Muscle of arm (tissue), 12 donors: ENCODE measurements around the gene PDZRN4. TPM values are rescaled to one million over a fixed set of nuclear protein-coding genes. Genes with fewer than 3 reads are reported as not detected.
"Not testable (repeated sequence)": the region's sequence is repeated elsewhere in the genome, so short reads cannot be mapped to it uniquely, and the experiment has no call there.

Source experiments
- DNase-seq: peaks from one replicate; pipeline ENCODE4 v3.0.0-alpha.2; 2013
- polyA plus RNA-seq, 12 donors: library from polyadenylated mRNA; unstranded; fragments of 120-200 nt; gene quantifications; one replicate each; pipeline ENCODE4 v1.2.1, GENCODE V29; 2013; ENCODE audit not compliant: insufficient read length in 12 of 12

The PDZRN4 gene
- polyA plus RNA-seq, 12 donors = 1.1 to 5.2 (median 2.7) TPM; not detected in 2

GRCh38 chr12:41213107-41213506 lies 25.0 kb downstream of the PDZRN4 start:
- DNase-seq = no peak

- no peak for DNase-seq
These were observed 25.5 kb downstream of the PDZRN4 start for GRCh38 chr12:41213648-41214047.

- DNase-seq = no peak
These were observed 29.6 kb downstream of the PDZRN4 start for GRCh38 chr12:41217727-41218126.

GRCh38 chr12:41220931-41221330 lies 32.8 kb downstream of the PDZRN4 start:
- no peak for DNase-seq

- no peak for DNase-seq
These were observed 33.4 kb downstream of the PDZRN4 start for GRCh38 chr12:41221491-41221890.

GRCh38 chr12:41223600-41223999 lies 35.5 kb downstream of the PDZRN4 start:
- DNase-seq = no peak

- no peak for DNase-seq
These were observed 35.9 kb downstream of the PDZRN4 start for GRCh38 chr12:41224066-41224465.

GRCh38 chr12:41225179-41225578 lies 37.1 kb downstream of the PDZRN4 start:
- DNase-seq = no peak

- no peak for DNase-seq
These were observed 40.1 kb downstream of the PDZRN4 start for GRCh38 chr12:41228066-41228820.

GRCh38 chr12:41230756-41231155 lies 42.6 kb downstream of the PDZRN4 start:
- no peak for DNase-seq

GRCh38 chr12:41234692-41235091 lies 46.6 kb downstream of the PDZRN4 start:
- no peak for DNase-seq

GRCh38 chr12:41242603-41243002 lies 54.5 kb downstream of the PDZRN4 start:
- DNase-seq = no peak

GRCh38 chr12:41248391-41248790 lies 60.3 kb downstream of the PDZRN4 start:
- no peak for DNase-seq

- DNase-seq = no peak
These were observed 62.6 kb downstream of the PDZRN4 start for GRCh38 chr12:41250748-41251147.

GRCh38 chr12:41254004-41254914 lies 66.1 kb downstream of the PDZRN4 start:
- no peak for DNase-seq

- DNase-seq = not testable (repeated sequence)
These were observed 75.1 kb downstream of the PDZRN4 start for GRCh38 chr12:41263196-41263595.

GRCh38 chr12:41264281-41264680 lies 76.2 kb downstream of the PDZRN4 start:
- no peak for DNase-seq

GRCh38 chr12:41269056-41269455 lies 80.9 kb downstream of the PDZRN4 start:
- DNase-seq = no peak

GRCh38 chr12:41271489-41271888 lies 83.4 kb downstream of the PDZRN4 start:
- no peak for DNase-seq

- no peak for DNase-seq
These were observed 86.5 kb downstream of the PDZRN4 start for GRCh38 chr12:41274643-41275042.

- DNase-seq = peak; percentile 38
These were observed 89.2 kb downstream of the PDZRN4 start for GRCh38 chr12:41277100-41277945.

GRCh38 chr12:41277946-41278267 lies 89.8 kb downstream of the PDZRN4 start:
- no peak for DNase-seq
